Thoracic aorta (tissue), 2 donors: ENCODE data around the gene PARD6A. TPM values are rescaled to one million over a fixed set of nuclear protein-coding genes. Genes with fewer than 3 reads are reported as not detected.

Experiments
- ATAC-seq: fragments of 150-250 bp; one replicate; pipeline ENCODE4 v1.8.0; 2017; ENCODE audit warnings: low read depth; ENCODE audit not compliant: insufficient number of reproducible peaks, low FRiP score
- DNase-seq: peaks from one replicate; pipeline ENCODE4 v3.0.0-alpha.2; 2020; ENCODE audit warnings: low spot score
- H3K27ac ChIP-seq, 2 donors: fragments of 200-600 bp; sonication (generic); 1 replicate in 1 of 2; 2 replicates in 1 of 2; pipeline ENCODE4 v1.5.1; 2016; ENCODE audit warnings: mild to moderate bottlenecking in 2 of 2, moderate library complexity in 2 of 2
- H3K27me3 ChIP-seq: fragments of 200-600 bp; sonication (generic); replicated peaks from 2 replicates; pipeline ENCODE4 v1.6.0; 2016; ENCODE audit warnings: mild to moderate bottlenecking; ENCODE audit not compliant: insufficient read depth
- H3K36me3 ChIP-seq: fragments of 200-600 bp; sonication (generic); one replicate; pipeline ENCODE4 v1.5.1; 2016
- H3K4me1 ChIP-seq, 2 donors: fragments of 200-600 bp; sonication (generic); 1 replicate in 1 of 2; 2 replicates in 1 of 2; pipeline versions ENCODE4 v1.5.1 to v1.6.0; 2016; ENCODE audit warnings: low read depth in 2 of 2, mild to moderate bottlenecking in 1 of 2; ENCODE audit not compliant: control insufficient read depth in 1 of 2
- H3K4me3 ChIP-seq: fragments of 200-600 bp; sonication (generic); 2 replicates; pipeline ENCODE4 v1.5.1; 2016; ENCODE audit warnings: mild to moderate bottlenecking
- H3K9me3 ChIP-seq: fragments of 200-600 bp; sonication (generic); 2 replicates; pipeline ENCODE4 v1.5.1; 2016
- CTCF ChIP-seq: fragments of 200-600 bp; sonication (generic); IDR thresholded peaks from one replicate; pipeline ENCODE4 v1.5.1; 2019; ENCODE audit warnings: antibody characterized with exemption
- total RNA-seq, 2 donors: library from RNA; depleted of rRNA; stranded (reverse); fragments of >200 nt; gene quantifications; one replicate each; pipeline versions ENCODE4 v1.1.0 to v1.2.3, GENCODE V29; 2016

Gene PARD6A
- total RNA-seq, 2 donors from 2014 or later: 5.7 to 10.7 TPM

GRCh38 chr16:67651039-67651438 is 9.7 kb upstream of the PARD6A start:
- H3K27me3 ChIP-seq: peaks cover 6% of the 10 kb centered on the region
- H3K4me3 ChIP-seq: no peak overlapping the region
- DNase-seq (no peak), ATAC-seq (no peak)
- H3K27ac ChIP-seq: no peak overlapping the region
- peaks cover 5 to 16% of the 10 kb centered on the region in 2 donors for H3K4me1 ChIP-seq
- no peak for TF ChIP-seq CTCF
- no peaks in the 10 kb centered on the region for H3K36me3 ChIP-seq
- H3K9me3 ChIP-seq: no peaks in the 10 kb centered on the region

- TF ChIP-seq CTCF: no peak
- Histone ChIP-seq H3K27me3 (peaks cover 6% of the 10 kb centered on the region), H3K27ac (no peak overlapping the region), H3K4me1 (peaks cover 5 to 16% of the 10 kb centered on the region in 2 donors), H3K4me3 (no peak overlapping the region), H3K9me3 (no peaks in the 10 kb centered on the region), H3K36me3 (peaks cover 3% of the 10 kb centered on the region)
- ATAC-seq (no peak), DNase-seq (no peak)
Observed at GRCh38 chr16:67651847-67652246, 8.9 kb upstream of the PARD6A start.

GRCh38 chr16:67652578-67653127 is 8.1 kb upstream of the PARD6A start:
- ATAC-seq: no peak
- H3K27me3 ChIP-seq: peaks cover 6% of the 10 kb centered on the region

GRCh38 chr16:67653128-67653788 is 7.5 kb upstream of the PARD6A start:
- Histone ChIP-seq H3K4me1 (peaks cover 5 to 16% of the 10 kb centered on the region in 2 donors), H3K9me3 (no peaks in the 10 kb centered on the region), H3K27ac (no peak overlapping the region), H3K27me3 (peaks cover 6% of the 10 kb centered on the region), H3K4me3 (peak overlapping the region; percentile 54), H3K36me3 (peaks cover 12% of the 10 kb centered on the region)
- no peak for TF ChIP-seq CTCF
- ATAC-seq (no peak), DNase-seq (no peak)

More at GRCh38 chr16:67652578-67653127, 8.1 kb upstream of the PARD6A start:
- peak overlapping the region; percentile 54 for H3K4me3 ChIP-seq
- peaks cover 5% of the 10 kb centered on the region for H3K36me3 ChIP-seq
- H3K9me3 ChIP-seq: no peaks in the 10 kb centered on the region
- H3K4me1 ChIP-seq: peaks cover 5 to 16% of the 10 kb centered on the region in 2 donors
- no peak for TF ChIP-seq CTCF
- no peak overlapping the region for H3K27ac ChIP-seq
- no peak for DNase-seq

GRCh38 chr16:67653789-67654402 is 6.9 kb upstream of the PARD6A start:
- Histone ChIP-seq H3K36me3 (peaks cover 15% of the 10 kb centered on the region), H3K4me1 (peaks cover 6 to 18% of the 10 kb centered on the region in 2 donors), H3K27me3 (peaks cover 6% of the 10 kb centered on the region), H3K4me3 (peak overlapping the region; percentile 54), H3K9me3 (no peaks in the 10 kb centered on the region), H3K27ac (no peak overlapping the region)
- ATAC-seq (no peak), DNase-seq (no peak)
- no peak for TF ChIP-seq CTCF
